Mucosa of descending colon (tissue), 3 donors: Measurements from ENCODE around the gene SNX18. TPM values are rescaled to one million over a fixed set of nuclear protein-coding genes. Genes with fewer than 3 reads are reported as not detected.

Experiments
- ATAC-seq: fragments of 200-7000 bp; cut with Tn5 transposase; one replicate; pipeline ENCODE4 v1.9.1; 2020; ENCODE audit warnings: mild to moderate bottlenecking, moderate library complexity
- DNase-seq, 3 donors: peaks; one replicate each; pipeline ENCODE4 v3.0.0-alpha.2; 2020
- H3K36me3 ChIP-seq: fragments of 200-600 bp; one replicate; pipeline ENCODE4 v1.8.0; 2021; ENCODE audit warnings: low read depth, mild to moderate bottlenecking
- H3K4me1 ChIP-seq: fragments of 200-600 bp; one replicate; pipeline ENCODE4 v1.8.0; 2021; ENCODE audit warnings: low read depth, mild to moderate bottlenecking
- H3K4me3 ChIP-seq: fragments of 200-600 bp; one replicate; pipeline ENCODE4 v1.8.0; 2021; ENCODE audit warnings: mild to moderate bottlenecking
- H3K9me3 ChIP-seq: fragments of 200-600 bp; one replicate; pipeline ENCODE4 v1.8.0; 2021; ENCODE audit warnings: mild to moderate bottlenecking
- intact Hi-C, 2 donors: fragments of 100-400 bp; cut with DNase I in 1 of 2; cut with micrococcal nuclease in 1 of 2; formaldehyde crosslinking; loops; one replicate each; pipeline versions ENCODE4 v1.11.0 to v1.11.1; 2022; cut with DNase I, micrococcal nuclease
- total RNA-seq, 3 donors: library from RNA; stranded (reverse); fragmentation: NEBNext Ultra II Directional in 2 of 3; extraction: Animal tissue kit (Norgen Biotek cat#: 25700) in 2 of 3; gene quantifications; one replicate each; pipeline versions ENCODE4 v1.2.1 to v1.2.4, GENCODE V29; 2021 to 2023
- TF ChIP-seq, protein P1 (sequence below): fragments of 200-600 bp; IDR thresholded peaks from one replicate; pipeline ENCODE4 v1.8.0; 2022; ENCODE audit warnings: antibody characterized with exemption, mild to moderate bottlenecking
- donor health status: DM: no; HTN: no; CAD: no; lungs with moderate emphysema.
- donor health status: DM: no; HTN: no; CAD: no.
- donor health status: DM: no; HTN: yes; CAD: no.

SNX18 gene
- total RNA-seq, 3 donors from 2014 or later: 8.7 to 28.9 (median 13.7) TPM

DNA sequence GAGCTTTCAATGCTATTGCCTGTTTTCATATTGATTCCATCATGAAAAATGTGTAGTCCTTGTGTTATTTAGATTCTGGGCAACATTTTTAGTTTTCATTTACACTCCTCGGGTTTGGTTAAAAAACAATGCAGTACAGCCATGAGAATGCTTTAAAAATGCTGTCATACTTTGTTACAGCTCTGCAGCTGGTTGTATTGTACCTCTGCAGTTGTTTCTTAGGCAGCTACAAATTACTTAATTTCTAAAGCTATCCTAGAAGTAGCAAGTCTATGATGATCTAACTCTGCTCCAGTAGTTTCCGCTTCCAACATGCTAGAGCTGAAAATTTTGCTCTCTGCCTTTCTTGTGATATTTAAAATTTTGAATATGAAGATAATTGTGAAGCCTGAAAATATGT, 20.2 kb downstream of the SNX18 start:
- Histone ChIP-seq H3K9me3 (no peaks in the 10 kb centered on the region), H3K4me1 (no peaks in the 10 kb centered on the region), H3K36me3 (no peaks in the 10 kb centered on the region), H3K4me3 (no peak overlapping the region)
- ATAC-seq (no peak), DNase-seq (no peak)
- TF ChIP-seq, protein P1, sequence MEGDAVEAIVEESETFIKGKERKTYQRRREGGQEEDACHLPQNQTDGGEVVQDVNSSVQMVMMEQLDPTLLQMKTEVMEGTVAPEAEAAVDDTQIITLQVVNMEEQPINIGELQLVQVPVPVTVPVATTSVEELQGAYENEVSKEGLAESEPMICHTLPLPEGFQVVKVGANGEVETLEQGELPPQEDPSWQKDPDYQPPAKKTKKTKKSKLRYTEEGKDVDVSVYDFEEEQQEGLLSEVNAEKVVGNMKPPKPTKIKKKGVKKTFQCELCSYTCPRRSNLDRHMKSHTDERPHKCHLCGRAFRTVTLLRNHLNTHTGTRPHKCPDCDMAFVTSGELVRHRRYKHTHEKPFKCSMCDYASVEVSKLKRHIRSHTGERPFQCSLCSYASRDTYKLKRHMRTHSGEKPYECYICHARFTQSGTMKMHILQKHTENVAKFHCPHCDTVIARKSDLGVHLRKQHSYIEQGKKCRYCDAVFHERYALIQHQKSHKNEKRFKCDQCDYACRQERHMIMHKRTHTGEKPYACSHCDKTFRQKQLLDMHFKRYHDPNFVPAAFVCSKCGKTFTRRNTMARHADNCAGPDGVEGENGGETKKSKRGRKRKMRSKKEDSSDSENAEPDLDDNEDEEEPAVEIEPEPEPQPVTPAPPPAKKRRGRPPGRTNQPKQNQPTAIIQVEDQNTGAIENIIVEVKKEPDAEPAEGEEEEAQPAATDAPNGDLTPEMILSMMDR: no peak
- intact Hi-C loops: no loop called here

DNA sequence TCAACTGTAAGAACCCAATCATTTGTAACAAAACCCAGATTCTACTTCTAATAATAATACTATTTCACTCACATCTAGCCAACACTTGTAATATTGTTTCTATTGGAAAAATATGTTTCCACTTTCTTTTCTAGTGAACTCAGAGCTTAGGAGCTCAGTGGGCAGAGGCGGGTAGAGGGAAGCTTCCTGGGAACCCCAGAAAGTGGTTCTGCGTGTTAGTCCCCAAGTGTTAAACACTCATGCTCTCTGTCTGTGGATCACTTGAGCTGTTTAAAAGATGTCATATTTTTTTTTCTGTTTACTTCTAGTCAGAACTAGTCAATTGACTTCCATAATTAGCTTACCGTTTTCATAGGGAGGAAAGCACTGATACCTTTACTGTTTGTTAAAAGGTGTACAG, 20.6 kb downstream of the SNX18 start:
- H3K4me3 ChIP-seq: no peak overlapping the region
- ATAC-seq (no peak), DNase-seq (no peak)
- no peaks in the 10 kb centered on the region for H3K36me3 ChIP-seq
- intact Hi-C loops: no loop called here
- TF ChIP-seq, protein P1: no peak
- H3K9me3 ChIP-seq: no peaks in the 10 kb centered on the region
- H3K4me1 ChIP-seq: no peaks in the 10 kb centered on the region

DNA sequence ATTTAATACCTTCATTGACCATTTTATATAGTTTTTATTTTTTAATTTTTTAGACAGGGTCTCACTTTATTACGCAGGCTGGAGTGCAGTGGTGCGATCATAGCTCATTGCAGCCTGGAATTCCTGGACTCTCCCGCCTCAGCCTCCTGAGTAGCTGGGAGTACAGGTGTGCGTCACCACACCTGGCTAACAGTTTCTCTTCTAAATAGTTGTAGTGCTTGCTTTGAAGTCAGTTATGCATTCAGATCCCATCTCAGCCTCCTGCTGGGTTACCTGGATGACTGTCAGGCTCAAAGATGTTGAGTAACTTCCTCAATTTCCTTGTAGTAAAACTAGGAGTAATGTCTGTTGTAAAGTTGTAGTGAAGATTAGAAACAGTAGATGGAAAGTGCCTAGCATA, 21.4 kb downstream of the SNX18 start:
- ATAC-seq (no peak), DNase-seq (no peak)
- no peaks in the 10 kb centered on the region for H3K4me1 ChIP-seq
- intact Hi-C loops: no loop called here
- TF ChIP-seq, protein P1: no peak
- no peaks in the 10 kb centered on the region for H3K36me3 ChIP-seq
- no peak overlapping the region for H3K4me3 ChIP-seq
- no peaks in the 10 kb centered on the region for H3K9me3 ChIP-seq

DNA sequence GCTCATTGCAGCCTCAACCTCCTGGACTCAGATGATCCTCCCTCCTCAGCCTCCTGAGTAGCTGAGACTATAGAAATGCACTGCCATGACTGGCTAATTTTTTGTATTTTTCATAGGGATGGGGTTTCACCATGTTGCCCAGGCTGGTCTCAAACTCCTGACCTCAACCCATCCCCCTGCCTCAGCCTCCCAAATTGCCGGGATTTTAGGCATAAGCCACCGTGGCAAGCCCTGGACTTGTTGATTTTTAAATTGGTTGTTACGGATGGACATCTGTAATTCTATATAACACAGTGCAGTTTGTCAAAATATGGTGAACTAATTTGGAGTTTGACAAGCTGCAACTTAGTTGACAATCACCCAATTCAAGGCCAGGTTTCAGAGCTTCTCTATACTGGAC, 22.7 kb downstream of the SNX18 start:
- intact Hi-C loops: no loop called here
- DNase-seq: no peak
- ATAC-seq: no peak
- Histone ChIP-seq H3K4me3 (no peak overlapping the region), H3K4me1 (peaks cover 2% of the 10 kb centered on the region), H3K36me3 (no peaks in the 10 kb centered on the region), H3K9me3 (no peaks in the 10 kb centered on the region)
- TF ChIP-seq, protein P1: no peak

DNA sequence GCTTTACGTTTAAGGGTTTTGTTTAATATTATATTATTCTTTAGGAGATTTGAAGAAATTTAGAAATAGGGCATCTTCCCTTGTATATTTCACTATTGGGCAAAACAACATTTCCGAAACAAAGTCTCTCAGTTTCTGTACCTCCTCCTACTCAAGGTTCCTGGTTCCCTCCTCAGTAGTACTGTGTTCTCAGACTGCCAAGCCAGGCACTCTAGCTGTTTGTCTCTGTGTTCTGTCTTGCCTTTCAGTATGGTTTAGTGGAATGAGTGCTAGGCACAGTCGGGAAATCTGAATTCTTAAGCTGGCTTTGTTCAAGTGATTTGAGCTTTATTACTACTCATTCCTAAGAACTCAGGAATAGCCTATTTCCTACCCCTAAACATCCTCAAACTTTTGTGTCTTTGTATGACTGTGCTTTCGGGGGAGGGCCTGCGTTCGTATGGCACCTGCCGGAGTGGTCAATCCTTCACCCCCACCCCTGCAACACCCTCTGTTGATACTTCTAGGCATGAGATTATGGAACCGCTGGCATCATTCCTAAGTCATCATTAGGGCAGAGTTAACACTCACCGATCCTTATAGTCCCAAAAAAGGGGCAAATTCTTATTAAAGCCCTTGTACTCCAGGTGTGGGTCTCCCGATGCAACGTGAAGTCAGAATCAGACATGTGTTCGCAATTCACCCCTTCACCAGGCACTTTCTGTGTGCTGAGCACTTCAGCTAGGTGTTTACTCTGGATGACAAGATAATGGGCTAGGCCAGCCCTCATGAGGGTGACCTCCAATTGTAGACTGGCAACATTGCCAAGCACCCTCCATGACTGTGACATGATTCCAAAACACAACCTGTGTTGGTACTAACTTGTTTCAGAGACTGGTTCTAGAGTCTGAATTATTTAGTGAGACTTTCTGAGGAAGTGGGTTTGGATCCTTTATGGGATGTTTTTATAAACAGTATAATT, 24.5 kb downstream of the SNX18 start:
- Histone ChIP-seq H3K36me3 (no peaks in the 10 kb centered on the region), H3K4me1 (peaks cover 10% of the 10 kb centered on the region), H3K4me3 (no peak overlapping the region), H3K9me3 (no peaks in the 10 kb centered on the region)
- no peak for DNase-seq
- no peak for ATAC-seq
- intact Hi-C loops: no loop called here
- TF ChIP-seq, protein P1: no peak
